Measurements from ENCODE around the gene JAK1. TPM values are rescaled to one million over a fixed set of nuclear protein-coding genes. Genes with fewer than 3 reads are reported as not detected.

Gene JAK1
- total and polyA plus RNA-seq, 2 of the 8 experiments (the other 6 are each of a cell fraction or from before 2014, with no cell fraction given): 7.8 to 24.5 TPM

DNA sequence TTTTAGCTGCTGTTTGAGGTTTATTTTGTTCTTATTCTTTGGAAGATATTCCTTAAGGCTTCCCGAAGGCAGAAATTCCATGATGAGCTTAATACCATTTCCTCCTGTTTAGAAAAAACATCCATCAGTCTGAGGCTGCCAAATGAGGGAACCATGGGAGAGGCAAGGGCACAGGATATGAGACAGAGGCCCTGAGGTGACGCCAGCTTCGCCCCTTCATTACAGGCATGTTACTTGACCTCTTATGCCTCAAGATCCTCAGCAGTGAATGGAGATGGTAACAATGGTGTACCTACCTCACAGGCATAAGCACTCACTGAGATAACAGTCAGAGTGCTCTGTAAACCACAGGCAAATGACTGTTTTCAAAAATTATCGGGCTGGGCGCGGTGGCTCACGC lies 127.9 kb downstream of the JAK1 start:
- Histone ChIP-seq H2AK5ac (ENCODE audit: low read depth, low read length) (no peak overlapping the region), H4K20me1 (replicated peaks in 1 of 2; ENCODE audit: control insufficient read depth in 1 of 2, insufficient read depth in 2 of 2, low read length in 2 of 2) (no peaks in the 10 kb centered on the region), H2BK120ac (replicated peaks; ENCODE audit: low read depth, low read length) (no peak overlapping the region), H3K4ac (replicated peaks; ENCODE audit: insufficient read length, low read depth, low read length) (no peak overlapping the region), H3K4me2 (ENCODE audit: insufficient read depth in 1 of 2, low read depth in 2 of 2, low read length in 2 of 2) (no peak overlapping the region), H3K4me3 (ENCODE audit: extremely low read depth in 1 of 4, insufficient read depth in 2 of 4, low read depth in 3 of 4, low read length in 4 of 4) (no peak overlapping the region), H2AFZ (ENCODE audit: low read length) (no peak overlapping the region), H3K18ac (ENCODE audit: extremely low read depth, low read length) (no peak overlapping the region), H3K4me1 (replicated peaks in 1 of 4; ENCODE audit: control insufficient read depth in 3 of 4, insufficient read depth in 4 of 4, low read length in 3 of 4) (no peaks in the 10 kb centered on the region; a peak in 1 of 7 replicates), H3K9ac (replicated peaks in 1 of 4; ENCODE audit: extremely low read depth in 1 of 4, low read depth in 3 of 4, low read length in 3 of 4) (no peak overlapping the region), H4K91ac (replicated peaks; ENCODE audit: insufficient read length, low read length) (no peak overlapping the region), H3K14ac (ENCODE audit: insufficient read length) (no peak overlapping the region), H3K27me3 (replicated peaks in 1 of 4; ENCODE audit: control insufficient read depth in 3 of 4, extremely low read depth in 1 of 4, insufficient read depth in 3 of 4, low read length in 3 of 4) (no peaks in the 10 kb centered on the region), H3K27ac (ENCODE audit: low read depth, low read length) (no peak overlapping the region), H4K8ac (ENCODE audit: extremely low read depth, insufficient read depth, low read length) (no peak overlapping the region), H3K23me2 (ENCODE audit: low read depth, low read length) (no peaks in the 10 kb centered on the region), H2BK15ac (ENCODE audit: low read length) (no peak overlapping the region), H3K56ac (replicated peaks; ENCODE audit: insufficient read length, low read depth, low read length) (no peak overlapping the region), H3K36me3 (ENCODE audit: control insufficient read depth in 2 of 4, insufficient read depth in 4 of 4, low read length in 3 of 4) (peaks cover 0 to 12% (median 3%) of the 10 kb centered on the region in 4 experiments; a peak in 6 of 8 replicates), H2BK20ac (ENCODE audit: low read length) (no peak overlapping the region), H3K9me3 (ENCODE audit: insufficient read depth in 2 of 2, low read depth in 1 of 2, low read length in 1 of 2) (no peaks in the 10 kb centered on the region), H2BK5ac (ENCODE audit: low read depth, low read length) (no peak overlapping the region), H3K79me2 (ENCODE audit: control insufficient read depth in 1 of 2, insufficient read depth in 2 of 2, low read length in 2 of 2) (no peaks in the 10 kb centered on the region), H3K23ac (ENCODE audit: insufficient read length) (no peak overlapping the region), H3K79me1 (ENCODE audit: low read depth, low read length) (no peaks in the 10 kb centered on the region), H2BK12ac (ENCODE audit: low read depth, low read length) (no peak overlapping the region), H4K5ac (ENCODE audit: insufficient read length, low read depth, low read length) (no peak overlapping the region)
- WGBS, 2 experiments (ENCODE audit: extremely low coverage in 1 of 2, insufficient coverage in 1 of 2, insufficient read length in 1 of 2, insufficient replicate concordance in 2 of 2, low coverage in 1 of 2, low lambda C conversion rate in 2 of 2, missing lambda C conversion rate in 1 of 2): 95% methylated on average over 7 of the region's 7 CpGs; no CpG with 5 or more reads in 1 of the 2 experiments
- no peak for TF ChIP-seq SP2 (IDR thresholded peaks at IDR 0.05; ENCODE audit: low read length)
- TF ChIP-seq KDM1A (IDR thresholded peaks at IDR 0.05; ENCODE audit: borderline replicate concordance, low read length): no peak
- no peak for TF ChIP-seq JUN (IDR thresholded peaks at IDR 0.05; ENCODE audit: low read depth, low read length)
- no peak for TF ChIP-seq SAP30 (IDR thresholded peaks at IDR 0.05; ENCODE audit: insufficient read depth, insufficient replicate concordance, low read length)
- TF ChIP-seq RXRA (IDR thresholded peaks at IDR 0.05; ENCODE audit: insufficient read depth, low read depth, low read length): no peak
- TF ChIP-seq SP1 (IDR thresholded peaks at IDR 0.05; ENCODE audit: low read depth, low read length): no peak
- no peak for TF ChIP-seq TEAD4 (IDR thresholded peaks at IDR 0.05; ENCODE audit: low read depth, low read length)
- TF ChIP-seq, protein P1, sequence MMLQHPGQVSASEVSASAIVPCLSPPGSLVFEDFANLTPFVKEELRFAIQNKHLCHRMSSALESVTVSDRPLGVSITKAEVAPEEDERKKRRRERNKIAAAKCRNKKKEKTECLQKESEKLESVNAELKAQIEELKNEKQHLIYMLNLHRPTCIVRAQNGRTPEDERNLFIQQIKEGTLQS (IDR thresholded peaks at IDR 0.05; ENCODE audit: insufficient read depth, low read depth, low read length): no peak
- TF ChIP-seq, protein P2, sequence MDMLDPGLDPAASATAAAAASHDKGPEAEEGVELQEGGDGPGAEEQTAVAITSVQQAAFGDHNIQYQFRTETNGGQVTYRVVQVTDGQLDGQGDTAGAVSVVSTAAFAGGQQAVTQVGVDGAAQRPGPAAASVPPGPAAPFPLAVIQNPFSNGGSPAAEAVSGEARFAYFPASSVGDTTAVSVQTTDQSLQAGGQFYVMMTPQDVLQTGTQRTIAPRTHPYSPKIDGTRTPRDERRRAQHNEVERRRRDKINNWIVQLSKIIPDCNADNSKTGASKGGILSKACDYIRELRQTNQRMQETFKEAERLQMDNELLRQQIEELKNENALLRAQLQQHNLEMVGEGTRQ (IDR thresholded peaks at IDR 0.05; ENCODE audit: low read length): no peak
- TF ChIP-seq GTF2F1 (IDR thresholded peaks at IDR 0.05; ENCODE audit: borderline replicate concordance, low read depth, low read length): no peak
- TF ChIP-seq MAFK (IDR thresholded peaks at IDR 0.05; ENCODE audit: low read depth, low read length): no peak
- no peak for TF ChIP-seq RFX5 (IDR thresholded peaks at IDR 0.05; ENCODE audit: borderline replicate concordance, low read depth, low read length)
- no peak for TF ChIP-seq ASH2L (IDR thresholded peaks at IDR 0.05; ENCODE audit: low read length)
- CTCF ChIA-PET (ENCODE audit: partially characterized antibody): interaction anchor here (1.1 kb wide), 2 partner anchors 14 to 21 kb away, joined by 3 read pairs; no protein-coding TSS in a partner anchor
- POLR2A ChIA-PET (ENCODE audit: partially characterized antibody): no interaction called here
- no peak for DNase-seq (ENCODE audit: low read depth in 1 of 2, low spot score in 2 of 2)
- no peak for FAIRE-seq

All from H1 (cell line).